Activated CD8-positive, alpha-beta memory T cell treated with anti-CD3 and anti-CD28 coated beads, Interleukin-2, amount 50 U/mL, for 1 hour (primary cell): ENCODE results near the gene ZBTB34.
"Not testable (repeated sequence)": the region's sequence is repeated elsewhere in the genome, so short reads cannot be mapped to it uniquely, and the experiment has no call there.

Source experiments
- DNase-seq: peaks from one replicate; pipeline ENCODE4 v3.0.0-alpha.2; 2020; ENCODE audit errors: extremely low read depth

ZBTB34 gene

DNA sequence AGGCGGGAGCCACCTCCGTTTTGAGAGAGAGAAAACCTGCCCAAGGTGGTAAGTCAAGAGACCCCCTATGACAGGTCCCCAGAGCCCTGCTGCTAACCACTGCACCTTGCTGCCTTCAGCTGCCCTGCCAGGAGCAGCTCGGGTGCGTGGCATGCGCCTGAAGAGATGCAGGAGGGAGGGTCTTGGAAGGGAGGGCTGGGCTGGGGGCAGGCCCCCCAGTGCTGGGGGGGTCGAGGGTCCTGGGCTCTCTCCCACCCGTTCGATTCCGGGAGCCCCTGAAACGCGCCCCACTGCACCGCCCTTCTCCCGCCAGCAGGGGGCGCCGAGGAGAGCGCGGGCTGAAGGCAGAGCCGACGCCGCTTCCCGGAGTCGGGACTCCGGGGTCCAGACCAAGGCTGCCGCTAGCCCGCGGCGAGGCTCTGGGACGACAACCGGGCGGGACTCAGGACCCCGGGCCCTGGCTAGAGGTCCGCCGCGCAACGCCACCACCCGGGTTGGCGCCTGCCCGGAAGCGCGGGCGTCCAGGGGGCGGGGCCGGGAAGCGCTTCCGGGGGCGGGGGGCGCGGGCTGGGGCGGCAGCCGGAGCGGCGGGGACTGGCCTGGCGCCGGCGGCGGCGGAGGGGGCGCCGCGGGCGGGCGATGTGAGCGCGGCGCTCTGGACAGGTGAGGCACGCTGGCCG lies at the start of gene ZBTB34:
Gene ZBTB34, plus strand, starts transcription at position 563 of the 680 bp plus-strand sequence. CDS start 18,761 bp downstream, outside the sequence.
- peak; percentile 13 for DNase-seq

- DNase-seq = no peak
These were observed 47.4 kb upstream of the ZBTB34 start for GRCh38 chr9:126813072-126813471.

GRCh38 chr9:126814091-126814490 lies 46.3 kb upstream of the ZBTB34 start:
- DNase-seq = no peak

GRCh38 chr9:126817615-126818014 lies 42.8 kb upstream of the ZBTB34 start:
- DNase-seq = not testable (repeated sequence)

- no peak for DNase-seq
These were observed 42.0 kb upstream of the ZBTB34 start for GRCh38 chr9:126818482-126818881.

- no peak for DNase-seq
These were observed 41.0 kb upstream of the ZBTB34 start for GRCh38 chr9:126819482-126819881.

DNA sequence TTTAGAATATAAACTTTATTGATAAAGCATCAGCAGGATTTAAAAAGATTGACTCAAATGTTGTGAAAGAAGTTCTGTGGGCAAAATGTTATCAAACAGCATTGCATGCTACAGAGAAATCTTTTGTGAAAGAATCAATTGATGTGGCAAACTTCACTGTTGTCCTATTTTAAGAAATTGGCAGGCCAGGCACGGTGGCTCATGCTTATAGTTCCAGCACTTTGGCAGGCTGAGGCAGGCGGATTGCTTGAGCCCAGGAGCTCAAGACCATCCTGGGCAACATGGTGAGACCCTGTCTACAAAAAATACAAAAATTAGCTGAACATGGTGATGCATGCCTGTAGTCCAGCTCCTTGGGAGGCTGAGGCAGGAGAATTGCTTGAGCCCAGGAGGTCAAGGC lies 38.2 kb upstream of the ZBTB34 start:
- no peak for DNase-seq

- no peak for DNase-seq
These were observed 37.6 kb upstream of the ZBTB34 start for GRCh38 chr9:126822873-126823272.

- not testable (repeated sequence) for DNase-seq
These were observed 36.4 kb upstream of the ZBTB34 start for GRCh38 chr9:126824052-126824451.

- DNase-seq = no peak
These were observed 33.2 kb upstream of the ZBTB34 start for GRCh38 chr9:126827227-126827626.

- DNase-seq = no peak
These were observed 31.4 kb upstream of the ZBTB34 start for GRCh38 chr9:126829035-126829434.

- no peak for DNase-seq
These were observed 29.6 kb upstream of the ZBTB34 start for GRCh38 chr9:126830827-126831226.

- no peak for DNase-seq
These were observed 28.0 kb upstream of the ZBTB34 start for GRCh38 chr9:126832440-126832839.

- no peak for DNase-seq
These were observed 27.4 kb upstream of the ZBTB34 start for GRCh38 chr9:126833020-126833419.

GRCh38 chr9:126833710-126834345 lies 26.6 kb upstream of the ZBTB34 start:
- DNase-seq = no peak

GRCh38 chr9:126834672-126835071 lies 25.8 kb upstream of the ZBTB34 start:
- no peak for DNase-seq

- DNase-seq = no peak
These were observed 24.2 kb upstream of the ZBTB34 start for GRCh38 chr9:126836216-126836615.

DNA sequence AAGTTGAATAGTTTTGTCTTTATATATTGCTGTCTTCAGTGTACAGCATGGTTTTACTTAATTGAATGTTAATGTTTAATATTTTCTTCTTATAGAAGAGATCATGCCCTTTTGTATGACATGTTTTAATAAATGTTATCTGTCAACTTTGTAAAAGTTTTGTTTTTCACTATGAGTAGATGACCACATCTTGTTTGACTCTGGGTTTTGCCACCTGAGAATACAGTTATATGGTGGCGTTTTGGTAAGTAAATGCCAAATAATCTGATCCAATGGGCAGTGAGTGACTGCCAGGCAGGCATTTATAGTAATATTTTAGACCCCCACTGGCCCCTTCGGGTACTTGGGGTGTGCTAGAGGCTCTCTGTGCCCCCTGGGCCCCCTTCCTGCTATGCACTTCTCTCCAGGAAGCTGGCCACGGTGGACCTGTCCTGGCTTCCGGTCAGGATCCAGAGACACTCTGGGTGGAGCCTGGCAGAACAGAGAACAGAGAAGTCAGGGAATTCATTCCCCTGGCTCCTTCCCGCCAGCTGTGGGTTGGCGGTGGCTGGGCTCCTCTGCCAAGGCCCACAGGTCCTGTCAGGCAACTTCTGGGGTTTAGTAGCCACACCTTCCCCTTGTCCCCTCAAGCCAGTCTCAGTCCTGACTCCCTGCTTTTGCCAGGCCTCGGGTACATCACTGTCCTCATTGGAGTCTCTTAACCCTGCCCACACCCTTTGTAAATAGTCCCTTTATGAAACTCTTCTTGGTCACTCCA lies 22.2 kb upstream of the ZBTB34 start:
- no peak for DNase-seq

GRCh38 chr9:126838895-126839294 lies 21.5 kb upstream of the ZBTB34 start:
- no peak for DNase-seq

DNA sequence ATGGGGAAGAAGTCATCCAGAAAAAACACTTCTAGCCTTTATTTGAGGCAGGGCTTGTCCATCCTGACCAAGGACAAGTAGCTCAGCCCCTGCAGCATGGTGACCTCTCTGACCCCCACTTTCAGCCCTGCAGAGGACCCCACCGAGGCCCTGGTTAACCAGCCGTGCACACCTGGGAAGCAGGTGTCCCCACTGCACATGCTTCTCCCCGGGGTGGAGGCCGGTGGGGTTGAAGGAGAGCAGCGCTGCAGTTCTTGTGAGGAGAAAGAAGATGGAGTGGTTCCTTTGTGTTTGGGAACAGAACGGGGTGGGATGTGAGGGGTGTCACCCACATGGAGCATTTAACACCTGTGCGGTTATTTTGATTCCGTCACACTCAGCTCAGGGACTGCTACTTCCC lies 21.1 kb upstream of the ZBTB34 start:
- DNase-seq = no peak

DNA sequence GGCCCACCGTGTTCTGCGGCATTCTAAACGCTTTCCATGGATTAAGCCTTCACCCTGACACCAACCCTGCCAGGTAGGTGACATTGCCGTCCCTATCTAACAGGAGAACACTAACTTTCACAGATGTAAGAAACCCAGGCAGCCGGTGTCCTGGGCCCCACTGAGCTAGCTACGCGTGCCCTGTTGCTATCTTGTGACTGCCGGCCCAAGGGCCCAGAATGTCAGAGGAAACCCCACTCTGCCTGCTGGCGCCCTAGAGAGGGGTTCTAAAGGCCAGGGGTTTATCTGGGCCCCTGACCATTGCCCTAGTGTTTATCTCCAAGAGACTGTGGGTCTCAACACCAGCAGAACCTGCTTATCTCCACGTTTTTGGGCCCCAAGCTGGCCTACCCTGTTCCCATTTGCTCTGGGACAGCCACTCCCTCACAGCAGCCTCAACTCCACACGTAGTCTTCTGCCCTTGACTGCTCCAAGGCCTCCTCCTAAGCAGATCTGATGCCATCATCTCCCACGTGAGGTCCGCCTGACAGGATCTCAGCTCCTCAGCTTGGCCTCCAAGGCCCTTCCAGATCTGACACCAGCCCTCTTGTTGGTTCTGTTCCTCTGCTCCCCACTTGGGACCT lies 18.1 kb upstream of the ZBTB34 start:
- DNase-seq = no peak
